GM12864 (cell line): ENCODE measurements around the gene METAP1.

ENCODE experiments used
- DNase-seq: peaks from one replicate; pipeline ENCODE4 v3.0.0-alpha.2; 2011; ENCODE audit warnings: low read depth
- H3K4me3 ChIP-seq: 2 replicates; pipeline ENCODE4 v1.5.1; 2011; ENCODE audit warnings: mild to moderate bottlenecking, low read depth, low read length, control low read depth
- CTCF ChIP-seq: IDR thresholded peaks from 2 replicates; pipeline ENCODE4 v1.5.1; 2011; ENCODE audit warnings: low read depth, mild to moderate bottlenecking, moderate library complexity, low read length, control low read depth, inconsistent platforms; ENCODE audit errors: missing control alignments

METAP1 gene

GRCh38 chr4:98961770-98962169, 33.8 kb upstream of the METAP1 start:
- DNase-seq, result no peak
- no peak for TF ChIP-seq CTCF
- no peak overlapping the region for H3K4me3 ChIP-seq

GRCh38 chr4:98963538-98964433, 31.7 kb upstream of the METAP1 start:
- TF ChIP-seq CTCF, result no peak
- no peak overlapping the region for H3K4me3 ChIP-seq
- no peak for DNase-seq

DNA sequence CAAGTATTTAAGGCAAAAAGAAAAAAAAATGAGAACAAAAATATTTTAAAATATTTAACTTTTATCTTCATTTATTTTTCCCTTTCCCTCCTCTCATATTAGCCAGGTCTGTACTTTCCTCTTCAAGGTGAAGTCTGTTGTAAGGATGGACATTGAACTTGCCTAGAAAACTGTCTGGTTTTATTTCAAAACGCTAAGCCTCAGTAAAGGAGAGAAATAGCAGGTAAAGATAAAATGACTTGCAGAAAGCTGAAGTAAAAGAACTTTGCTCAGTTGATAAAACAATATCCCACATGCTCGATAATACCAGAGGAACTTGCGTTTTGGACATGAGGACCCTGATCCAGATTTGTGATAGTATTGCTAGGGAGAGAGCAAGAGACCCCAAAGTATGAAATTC, 28.6 kb upstream of the METAP1 start:
- DNase-seq, result no peak
- TF ChIP-seq CTCF, result no peak
- no peak overlapping the region for H3K4me3 ChIP-seq

DNA sequence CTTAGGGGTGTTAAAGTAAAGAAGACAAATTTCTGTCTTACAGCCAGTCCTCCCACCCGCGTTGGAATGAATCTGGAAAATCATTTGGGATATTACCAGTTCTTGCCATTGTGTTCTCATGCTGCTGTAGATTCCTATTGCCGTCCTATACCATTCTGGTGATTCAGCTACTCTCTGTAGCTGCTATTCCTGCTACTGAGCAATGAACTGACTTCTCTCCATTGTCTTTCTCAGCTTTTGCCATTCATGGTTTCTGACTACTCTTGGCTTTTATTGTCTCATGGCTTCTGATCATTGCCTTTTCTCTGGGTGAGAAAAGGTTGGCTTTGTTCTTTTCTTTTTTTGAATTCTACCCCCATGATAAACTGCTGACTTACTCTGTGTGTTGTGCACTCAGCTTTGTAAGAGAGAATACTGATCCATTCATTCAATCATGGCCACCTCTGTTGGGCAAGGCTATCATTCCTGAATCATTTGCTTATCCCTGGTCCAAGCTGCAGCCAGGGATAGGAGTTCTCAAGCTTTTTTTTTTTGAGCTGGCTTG, 27.7 kb upstream of the METAP1 start:
- no peak for DNase-seq
- TF ChIP-seq CTCF, result no peak
- no peak overlapping the region for H3K4me3 ChIP-seq

GRCh38 chr4:98969878-98970785, 25.4 kb upstream of the METAP1 start:
- DNase-seq, result no peak
- H3K4me3 ChIP-seq, result no peak overlapping the region
- no peak for TF ChIP-seq CTCF

DNA sequence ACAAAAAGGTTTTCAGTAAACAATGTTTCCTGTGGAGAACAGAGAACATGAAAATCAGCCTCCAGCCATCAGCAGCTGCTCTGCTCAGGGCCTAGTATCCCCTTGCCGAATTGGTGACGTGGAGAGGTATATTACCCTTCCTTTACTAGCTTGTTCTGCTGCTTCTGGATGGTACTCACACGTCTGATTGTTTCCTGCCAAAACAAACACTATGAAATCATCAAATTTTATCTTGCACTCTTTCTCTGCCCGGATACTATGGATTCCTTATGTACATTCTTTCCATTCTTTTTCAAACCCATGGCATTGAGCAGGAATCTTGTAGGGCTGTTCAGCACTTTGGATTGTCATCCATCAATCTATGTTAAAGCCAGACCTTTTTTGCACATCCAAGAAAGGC, 18.8 kb upstream of the METAP1 start:
- no peak overlapping the region for H3K4me3 ChIP-seq
- no peak for DNase-seq
- no peak for TF ChIP-seq CTCF
